Keratinocyte (primary cell): Measurements from ENCODE around the gene JCAD.

Experiments
- CTCF ChIP-seq, 3 experiments: IDR thresholded peaks in 1 of 3; conservative IDR thresholded peaks in 1 of 3; optimal IDR thresholded peaks in 1 of 3; 2 replicates in 2 of 3; 3 replicates in 1 of 3; pipeline versions ENCODE3 to v1.5.1; 2011; ENCODE audit warnings: low read length in 3 of 3, mild to moderate bottlenecking in 3 of 3, moderate library complexity in 2 of 3, control low read depth in 1 of 3, inconsistent platforms in 1 of 3; ENCODE audit not compliant: insufficient read depth in 2 of 3; ENCODE audit errors: extremely low read depth in 1 of 3
- EZH2 ChIP-seq: IDR thresholded peaks from one replicate; pipeline ENCODE4 v1.6.1; 2012; ENCODE audit warnings: inconsistent platforms, mild to moderate bottlenecking, low read length, moderate library complexity

DNA sequence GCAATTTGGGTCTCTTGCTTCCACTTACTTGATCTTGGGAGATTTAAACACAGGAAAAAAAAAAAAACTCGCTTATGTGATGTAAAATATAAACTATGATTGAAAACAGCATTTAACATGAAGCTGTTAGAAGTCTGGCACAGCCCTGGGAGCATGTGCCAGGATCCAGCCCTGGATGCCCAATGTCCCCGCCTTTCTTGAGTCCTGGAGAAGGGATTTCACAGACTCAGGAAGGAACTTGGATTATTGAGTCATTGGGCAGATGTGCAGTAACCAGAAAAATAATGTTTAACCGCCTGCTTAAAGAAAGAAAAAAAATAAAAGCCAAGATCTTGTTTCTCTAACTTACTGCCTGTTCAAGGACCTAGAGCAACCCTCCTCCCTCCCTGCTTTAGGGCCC lies 3.7 kb upstream of the JCAD start:
- TF ChIP-seq CTCF (optimal IDR thresholded peaks at IDR 0.05 in 1 of 3, IDR thresholded peaks at IDR 0.05 in 1 of 3, conservative IDR thresholded peaks at IDR 0.05 in 1 of 3; ENCODE audit: extremely low read depth in 1 of 3, insufficient read depth in 2 of 3, low read length in 3 of 3) (no peak), EZH2 (no peak)
